Fibroblast of mammary gland (primary cell): ENCODE results near the gene PLXNA2.

Experiments used
- DNase-seq: peaks from one replicate; pipeline ENCODE4 v3.0.0-alpha.2; 2010; ENCODE audit warnings: low read depth
- H3K4me3 ChIP-seq: 2 replicates; pipeline ENCODE4 v1.5.1; 2011; ENCODE audit warnings: low read depth, mild to moderate bottlenecking, low read length, moderate library complexity; ENCODE audit not compliant: control insufficient read depth
- TF ChIP-seq, protein P1 (sequence below): conservative IDR thresholded peaks from 2 replicates; pipeline ENCODE4 v1.5.1; 2011; ENCODE audit warnings: low read depth, low read length, inconsistent platforms; ENCODE audit not compliant: control insufficient read depth, insufficient read depth

The PLXNA2 gene

DNA sequence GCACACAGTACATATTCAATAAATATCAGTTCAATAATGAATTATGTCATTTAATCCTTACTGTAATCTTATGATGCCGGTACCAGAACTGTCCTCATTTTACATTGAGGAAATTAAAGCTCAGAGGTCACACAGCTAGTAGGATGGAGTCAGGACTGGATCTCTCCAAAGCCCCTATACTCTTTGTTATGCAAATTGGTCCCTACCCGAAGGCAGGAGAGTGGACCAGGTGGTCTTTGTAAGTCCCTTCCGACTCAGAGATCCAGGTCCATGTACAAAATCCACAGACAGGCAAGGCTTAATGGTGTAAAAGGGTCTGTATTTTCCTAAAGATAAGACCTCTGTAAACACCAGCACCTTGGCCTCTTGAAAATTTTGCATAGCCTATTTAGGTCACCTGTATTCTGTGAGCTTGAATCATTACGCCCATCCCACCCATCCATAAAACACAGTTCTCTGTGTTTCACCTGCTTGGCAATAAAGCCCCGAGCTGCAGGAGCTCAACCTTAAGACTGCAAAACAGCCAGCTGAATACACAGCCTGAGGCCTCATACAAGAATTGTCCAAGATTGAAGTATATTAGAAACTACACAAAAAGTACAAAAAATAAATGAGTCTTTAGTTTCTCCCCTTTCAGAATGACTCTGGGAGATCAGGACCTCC lies 41.7 kb downstream of the PLXNA2 start:
- no peak for DNase-seq
- no peak overlapping the region for H3K4me3 ChIP-seq
- TF ChIP-seq, protein P1, sequence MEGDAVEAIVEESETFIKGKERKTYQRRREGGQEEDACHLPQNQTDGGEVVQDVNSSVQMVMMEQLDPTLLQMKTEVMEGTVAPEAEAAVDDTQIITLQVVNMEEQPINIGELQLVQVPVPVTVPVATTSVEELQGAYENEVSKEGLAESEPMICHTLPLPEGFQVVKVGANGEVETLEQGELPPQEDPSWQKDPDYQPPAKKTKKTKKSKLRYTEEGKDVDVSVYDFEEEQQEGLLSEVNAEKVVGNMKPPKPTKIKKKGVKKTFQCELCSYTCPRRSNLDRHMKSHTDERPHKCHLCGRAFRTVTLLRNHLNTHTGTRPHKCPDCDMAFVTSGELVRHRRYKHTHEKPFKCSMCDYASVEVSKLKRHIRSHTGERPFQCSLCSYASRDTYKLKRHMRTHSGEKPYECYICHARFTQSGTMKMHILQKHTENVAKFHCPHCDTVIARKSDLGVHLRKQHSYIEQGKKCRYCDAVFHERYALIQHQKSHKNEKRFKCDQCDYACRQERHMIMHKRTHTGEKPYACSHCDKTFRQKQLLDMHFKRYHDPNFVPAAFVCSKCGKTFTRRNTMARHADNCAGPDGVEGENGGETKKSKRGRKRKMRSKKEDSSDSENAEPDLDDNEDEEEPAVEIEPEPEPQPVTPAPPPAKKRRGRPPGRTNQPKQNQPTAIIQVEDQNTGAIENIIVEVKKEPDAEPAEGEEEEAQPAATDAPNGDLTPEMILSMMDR: no peak

- TF ChIP-seq, protein P1: no peak
- peak; percentile 97 for DNase-seq
These were observed 43.0 kb downstream of the PLXNA2 start for GRCh38 chr1:208201229-208201628.

DNA sequence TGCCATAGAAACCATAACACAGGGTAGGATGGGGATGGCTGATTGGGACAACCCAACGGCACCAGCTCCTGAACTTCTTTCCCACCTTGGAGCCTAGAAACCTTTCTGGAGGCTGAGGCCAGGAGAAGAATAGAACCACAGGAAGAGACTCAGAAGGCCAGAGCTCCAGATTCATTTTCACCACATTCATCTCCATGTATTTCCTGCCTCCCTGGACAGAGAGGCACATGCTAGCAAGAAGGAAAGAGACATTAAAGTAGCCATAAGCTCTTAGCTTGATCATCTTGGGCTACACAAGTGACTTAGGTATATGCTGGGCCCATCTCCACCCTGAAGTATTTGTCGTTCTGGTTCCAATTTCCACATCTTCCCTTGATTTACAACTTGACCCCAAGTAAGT lies 44.1 kb downstream of the PLXNA2 start:
- DNase-seq: no peak
- H3K4me3 ChIP-seq: no peak overlapping the region
- TF ChIP-seq, protein P1: no peak

More at GRCh38 chr1:208201229-208201628, 43.0 kb downstream of the PLXNA2 start:
- no peak overlapping the region for H3K4me3 ChIP-seq

DNA sequence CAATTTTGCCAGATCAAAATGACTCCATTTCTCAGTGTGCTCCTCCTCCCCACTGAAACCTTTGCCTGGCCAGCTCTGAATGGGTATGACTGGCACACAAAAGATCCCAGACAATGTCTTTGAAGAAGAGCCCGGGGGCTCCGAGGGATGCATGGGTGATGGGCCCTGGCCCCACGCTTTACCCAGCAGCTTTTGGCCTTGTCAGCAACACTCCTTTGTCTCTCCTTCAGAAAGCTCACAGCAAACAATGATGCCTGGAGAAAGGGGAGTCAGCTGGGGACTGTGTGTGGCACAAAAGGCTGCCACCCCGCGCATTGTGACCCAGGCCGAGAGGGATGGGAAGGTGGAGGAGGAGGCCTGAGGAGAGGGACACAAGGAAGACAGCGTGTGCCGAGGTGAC lies 45.9 kb downstream of the PLXNA2 start:
- no peak for DNase-seq
- H3K4me3 ChIP-seq: no peak overlapping the region

GRCh38 chr1:208194944-208195343 lies 49.2 kb downstream of the PLXNA2 start:
- TF ChIP-seq, protein P1: no peak
- no peak overlapping the region for H3K4me3 ChIP-seq
- DNase-seq: no peak

More for the DNA sequence above, 45.9 kb downstream of the PLXNA2 start:
- TF ChIP-seq, protein P1: no peak

DNA sequence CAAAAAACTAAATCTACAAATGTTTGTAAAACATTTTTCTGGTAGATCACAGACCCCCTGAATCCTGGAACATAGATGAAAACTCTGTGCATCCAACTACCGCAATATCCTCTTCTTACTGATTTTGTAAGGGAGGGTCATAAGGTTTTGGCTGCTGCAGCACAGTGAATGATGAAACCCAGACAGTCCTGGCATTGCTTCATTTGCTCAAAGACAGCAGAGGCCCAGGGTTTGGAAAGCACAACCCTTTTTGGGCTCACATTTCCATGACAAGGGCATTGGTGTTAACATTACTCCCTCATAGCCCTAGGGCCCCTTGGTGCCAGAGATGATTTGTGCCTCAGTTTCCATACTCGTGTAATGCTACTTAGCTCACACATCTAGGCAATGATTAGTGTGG lies 51.2 kb downstream of the PLXNA2 start:
- peak; percentile 74 for DNase-seq
- TF ChIP-seq, protein P1: no peak
- H3K4me3 ChIP-seq: no peak overlapping the region
